HCT116 (cell line): ENCODE measurements around the gene UGT1A9. TPM values are rescaled to one million over a fixed set of nuclear protein-coding genes. Genes with fewer than 3 reads are reported as not detected.

ENCODE experiments used
- ATAC-seq: fragments of 200-7000 bp; cut with Tn5 transposase; 2 replicates; pipeline ENCODE4 v1.9.1; 2020; ENCODE audit warnings: mild to moderate bottlenecking, moderate library complexity
- BruUV-seq: library from RNA; stranded (reverse); fragments of 400-500 nt; replicated peaks from 2 replicates; lab custom pipeline; 2021; lab: Mats Ljungman, UMichigan
- CTCF ChIA-PET: fragments of 300-600 bp; sonication (Branson Sonifier 250); formaldehyde crosslinking; loops from one replicate; lab custom pipeline; 2021; ENCODE audit warnings: antibody characterized with exemption; lab: Charles Lee
- POLR2A ChIA-PET: fragments of 300-600, 350-600 bp; sonication (Branson Sonifier 250); formaldehyde crosslinking; loops from one replicate; lab custom pipeline; 2021; ENCODE audit warnings: antibody characterized with exemption; lab: Charles Lee
- RAD21 ChIA-PET, 2 experiments: fragments of 300-600 bp; sonication (Branson Sonifier 250); formaldehyde crosslinking; loops; one replicate each; lab custom pipeline; 2023; ENCODE audit warnings: low total read pairs in 2 of 2; ENCODE audit not compliant: uncharacterized antibody in 2 of 2, unreplicated experiment in 2 of 2, low non-redundant PET in 1 of 2; lab: Charles Lee
- DNase-seq: peaks from one replicate; pipeline ENCODE4 v3.0.0-alpha.2; 2010; ENCODE audit warnings: low read depth, low spot score
- H2AFZ ChIP-seq: fragments of 200-600 bp; shearing (Covaris generic), sonication (generic); 2 replicates; pipeline ENCODE4 v1.6.1; 2017; ENCODE audit warnings: low read depth, mixed run types, mixed read lengths, antibody characterized with exemption, low read length; ENCODE audit not compliant: poor library complexity, severe bottlenecking
- H3K27ac ChIP-seq: 2 replicates; pipeline ENCODE4 v1.5.1; 2012; ENCODE audit warnings: low read depth, low read length
- H3K27me3 ChIP-seq: fragments of 200-600 bp; sonication (generic); 2 replicates; pipeline ENCODE4 v1.6.1; 2016; ENCODE audit warnings: mixed run types, low read length, mixed read lengths; ENCODE audit not compliant: insufficient read depth
- H3K36me3 ChIP-seq, 2 experiments: fragments of 200-500 bp in 1 of 2; fragments of 200-600 bp in 1 of 2; sonication (Bioruptor generic) in 1 of 2; sonication (generic) in 1 of 2; 2 replicates each; pipeline versions ENCODE4 v1.5.1 to v1.6.1; 2014 to 2016; ENCODE audit warnings: low read length in 2 of 2, inconsistent platforms in 1 of 2, mixed read lengths in 1 of 2, mixed run types in 1 of 2; ENCODE audit not compliant: insufficient read depth in 2 of 2, control insufficient read depth in 1 of 2
- H3K4me1 ChIP-seq, 2 experiments: fragments of 200-600 bp in 1 of 2; sonication (generic) in 1 of 2; 2 replicates each; pipeline versions ENCODE4 v1.5.1 to v1.6.1; 2012 to 2017; ENCODE audit warnings: low read length in 2 of 2, inconsistent platforms in 1 of 2, mild to moderate bottlenecking in 1 of 2, mixed read lengths in 1 of 2, mixed run types in 1 of 2, moderate library complexity in 1 of 2; ENCODE audit not compliant: insufficient read depth in 2 of 2, control insufficient read depth in 1 of 2
- H3K4me2 ChIP-seq: fragments of 200-600 bp; sonication (generic); 2 replicates; pipeline ENCODE4 v1.6.1; 2017; ENCODE audit warnings: mixed run types, low read length, mixed read lengths
- H3K4me3 ChIP-seq, 2 experiments: fragments of 200-600 bp in 1 of 2; sonication (generic) in 1 of 2; replicated peaks in 1 of 2; 2 replicates each; pipeline ENCODE4 v1.5.1; 2011 to 2016; ENCODE audit warnings: low read length in 2 of 2, control low read depth in 1 of 2, low read depth in 1 of 2, mild to moderate bottlenecking in 1 of 2, mixed read lengths in 1 of 2, mixed run types in 1 of 2
- H3K79me2 ChIP-seq: fragments of 200-600 bp; sonication (generic); 2 replicates; pipeline ENCODE4 v1.6.1; 2017; ENCODE audit warnings: mild to moderate bottlenecking, mixed run types, low read length, moderate library complexity, mixed read lengths; ENCODE audit not compliant: insufficient read depth
- H3K9ac ChIP-seq: fragments of 200-600 bp; sonication (generic); 2 replicates; pipeline ENCODE4 v1.6.1; 2016; ENCODE audit warnings: low read length, mixed read lengths
- H3K9me2 ChIP-seq: fragments of 200-600 bp; sonication (generic), shearing (Covaris generic); 2 replicates; pipeline ENCODE4 v1.6.1; 2017; ENCODE audit warnings: mixed run types, mild to moderate bottlenecking, moderate library complexity; ENCODE audit not compliant: insufficient read depth
- H3K9me3 ChIP-seq, 2 experiments: fragments of 200-500 bp in 1 of 2; fragments of 200-600 bp in 1 of 2; sonication (Bioruptor generic) in 1 of 2; sonication (generic) in 1 of 2; 2 replicates each; pipeline ENCODE4 v1.6.1; 2014 to 2017; ENCODE audit warnings: low read length in 2 of 2, mixed read lengths in 2 of 2, inconsistent platforms in 1 of 2, low read depth in 1 of 2, mild to moderate bottlenecking in 1 of 2, mixed run types in 1 of 2, moderate library complexity in 1 of 2; ENCODE audit not compliant: control insufficient read depth in 1 of 2, insufficient read depth in 1 of 2
- H4K20me1 ChIP-seq: fragments of 200-600 bp; sonication (generic), shearing (Covaris generic); 2 replicates; pipeline ENCODE4 v1.6.1; 2017; ENCODE audit warnings: mixed run types, mild to moderate bottlenecking, moderate library complexity; ENCODE audit not compliant: insufficient read depth
- CBX3 ChIP-seq: IDR thresholded peaks from 2 replicates; pipeline ENCODE4 v1.6.1; 2012; ENCODE audit warnings: low read depth
- CEBPB ChIP-seq: IDR thresholded peaks from 2 replicates; pipeline ENCODE4 v1.6.1; 2012; ENCODE audit warnings: low read depth
- ELF1 ChIP-seq: IDR thresholded peaks from 2 replicates; pipeline ENCODE4 v1.6.1; 2012; ENCODE audit warnings: low read depth, borderline replicate concordance
- EZH2phosphoT487 ChIP-seq: fragments of 200-600 bp; IDR thresholded peaks from 2 replicates; pipeline ENCODE4 v1.6.1; 2018; ENCODE audit warnings: antibody characterized with exemption, borderline replicate concordance
- FOSL1 ChIP-seq: IDR thresholded peaks from 2 replicates; pipeline ENCODE4 v1.6.1; 2012; ENCODE audit warnings: low read depth
- JUND ChIP-seq: IDR thresholded peaks from 2 replicates; pipeline ENCODE4 v1.6.1; 2012
- POLR2A ChIP-seq: IDR thresholded peaks from 2 replicates; pipeline ENCODE4 v1.7.0; 2011; ENCODE audit warnings: borderline replicate concordance; ENCODE audit not compliant: insufficient read depth, insufficient read length; ENCODE audit errors: extremely low read depth
- RAD21 ChIP-seq: IDR thresholded peaks from 2 replicates; pipeline ENCODE4 v1.6.1; 2012; ENCODE audit warnings: low read depth, mild to moderate bottlenecking
- SIN3A ChIP-seq: IDR thresholded peaks from 2 replicates; pipeline ENCODE4 v1.6.1; 2012; ENCODE audit warnings: low read depth
- SP1 ChIP-seq: IDR thresholded peaks from 2 replicates; pipeline ENCODE4 v1.6.1; 2012; ENCODE audit warnings: low read depth
- SRF ChIP-seq: IDR thresholded peaks from 2 replicates; pipeline ENCODE4 v1.6.1; 2012; ENCODE audit warnings: low read depth
- TCF7L2 ChIP-seq: IDR thresholded peaks from 2 replicates; pipeline ENCODE4 v1.7.0; 2011; ENCODE audit warnings: borderline replicate concordance, inconsistent platforms; ENCODE audit not compliant: insufficient read depth, insufficient read length; ENCODE audit errors: extremely low read depth
- YY1 ChIP-seq: IDR thresholded peaks from 2 replicates; pipeline ENCODE4 v1.6.1; 2011; ENCODE audit warnings: low read length, low read depth, moderate library complexity, mild to moderate bottlenecking; ENCODE audit not compliant: insufficient replicate concordance; ENCODE audit errors: extremely low read depth
- ZNF274 ChIP-seq: fragments of 200-500 bp; sonication (Bioruptor generic); IDR thresholded peaks from 2 replicates; pipeline ENCODE4 v1.6.1; 2014; ENCODE audit warnings: mild to moderate bottlenecking, low read depth, low read length, inconsistent platforms
- intact Hi-C: fragments of 100-400 bp; cut with micrococcal nuclease; formaldehyde crosslinking; loops from 2 replicates; pipeline ENCODE4 v1.10.0; 2022
- total RNA-seq: library from RNA; stranded (reverse); gene quantifications from one replicate; pipeline ENCODE4 v1.2.1, GENCODE V29; 2021; ENCODE audit not compliant: unreplicated experiment
- TF ChIP-seq, protein P1 (sequence below): IDR thresholded peaks from 2 replicates; pipeline ENCODE4 v1.6.1; 2012; ENCODE audit warnings: low read depth
- TF ChIP-seq, protein P2 (sequence below): IDR thresholded peaks from 2 replicates; pipeline ENCODE4 v1.6.1; 2012
- TF ChIP-seq, protein P3 (sequence below), 3 experiments: fragments of 200-600 bp in 1 of 3; sonication (generic) in 1 of 3; IDR thresholded peaks in 2 of 3; conservative IDR thresholded peaks in 1 of 3; 2 replicates each; pipeline ENCODE4 v1.5.1; 2012 to 2017; ENCODE audit warnings: low read depth in 2 of 3, low read length in 2 of 3, antibody characterized with exemption in 1 of 3, borderline replicate concordance in 1 of 3, control low read depth in 1 of 3, mild to moderate bottlenecking in 1 of 3, mixed read lengths in 1 of 3, mixed run types in 1 of 3, moderate library complexity in 1 of 3; ENCODE audit not compliant: insufficient read depth in 1 of 3
- TF ChIP-seq, protein P4 (sequence below): IDR thresholded peaks from 2 replicates; pipeline ENCODE4 v1.6.1; 2011; ENCODE audit warnings: mild to moderate bottlenecking, low read length, moderate library complexity; ENCODE audit not compliant: insufficient replicate concordance; ENCODE audit errors: extremely low read depth
- TF ChIP-seq, protein P5 (sequence below): IDR thresholded peaks from 2 replicates; pipeline ENCODE4 v1.6.1; 2012

The UGT1A9 gene
- total RNA-seq, 1 experiment from 2014 or later: not detected

DNA sequence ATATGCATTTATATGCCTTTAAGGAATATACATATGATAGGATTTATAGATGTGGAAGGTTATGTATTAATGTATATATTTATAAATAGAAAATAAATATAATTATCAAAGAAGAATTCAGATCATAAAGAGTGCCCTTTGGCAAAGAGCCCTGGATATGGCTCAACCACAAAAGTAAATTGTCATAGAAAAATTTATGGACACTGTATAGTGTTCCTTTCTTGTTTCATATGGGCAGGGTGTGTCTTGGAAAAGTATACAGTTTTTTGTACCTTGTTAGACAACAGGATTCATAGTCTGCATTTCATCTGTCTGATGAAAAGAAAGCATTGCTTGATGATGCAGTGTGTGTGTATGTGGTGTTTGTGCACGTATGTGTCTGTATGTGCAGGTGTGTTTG is 12.9 kb downstream of the UGT1A9 start:
- intact Hi-C loops: no loop called here
- Histone ChIP-seq H3K4me3 (no peak overlapping the region), H3K4me1 (no peaks in the 10 kb centered on the region), H4K20me1 (no peaks in the 10 kb centered on the region), H3K79me2 (no peaks in the 10 kb centered on the region), H3K4me2 (no peak overlapping the region), H3K9ac (no peak overlapping the region), H3K27ac (no peak overlapping the region), H3K27me3 (peaks cover 5% of the 10 kb centered on the region; the same call in 1 of the 2 replicates)
- BruUV-seq: no TSS peak
- RAD21 ChIA-PET: no interaction called here
- TF ChIP-seq SIN3A: no peak
- no peak for TF ChIP-seq POLR2A
- no peak for TF ChIP-seq ELF1
- no peak for TF ChIP-seq EZH2phosphoT487
- TF ChIP-seq YY1: no peak
- no peak for TF ChIP-seq CEBPB
- TF ChIP-seq, protein P1, sequence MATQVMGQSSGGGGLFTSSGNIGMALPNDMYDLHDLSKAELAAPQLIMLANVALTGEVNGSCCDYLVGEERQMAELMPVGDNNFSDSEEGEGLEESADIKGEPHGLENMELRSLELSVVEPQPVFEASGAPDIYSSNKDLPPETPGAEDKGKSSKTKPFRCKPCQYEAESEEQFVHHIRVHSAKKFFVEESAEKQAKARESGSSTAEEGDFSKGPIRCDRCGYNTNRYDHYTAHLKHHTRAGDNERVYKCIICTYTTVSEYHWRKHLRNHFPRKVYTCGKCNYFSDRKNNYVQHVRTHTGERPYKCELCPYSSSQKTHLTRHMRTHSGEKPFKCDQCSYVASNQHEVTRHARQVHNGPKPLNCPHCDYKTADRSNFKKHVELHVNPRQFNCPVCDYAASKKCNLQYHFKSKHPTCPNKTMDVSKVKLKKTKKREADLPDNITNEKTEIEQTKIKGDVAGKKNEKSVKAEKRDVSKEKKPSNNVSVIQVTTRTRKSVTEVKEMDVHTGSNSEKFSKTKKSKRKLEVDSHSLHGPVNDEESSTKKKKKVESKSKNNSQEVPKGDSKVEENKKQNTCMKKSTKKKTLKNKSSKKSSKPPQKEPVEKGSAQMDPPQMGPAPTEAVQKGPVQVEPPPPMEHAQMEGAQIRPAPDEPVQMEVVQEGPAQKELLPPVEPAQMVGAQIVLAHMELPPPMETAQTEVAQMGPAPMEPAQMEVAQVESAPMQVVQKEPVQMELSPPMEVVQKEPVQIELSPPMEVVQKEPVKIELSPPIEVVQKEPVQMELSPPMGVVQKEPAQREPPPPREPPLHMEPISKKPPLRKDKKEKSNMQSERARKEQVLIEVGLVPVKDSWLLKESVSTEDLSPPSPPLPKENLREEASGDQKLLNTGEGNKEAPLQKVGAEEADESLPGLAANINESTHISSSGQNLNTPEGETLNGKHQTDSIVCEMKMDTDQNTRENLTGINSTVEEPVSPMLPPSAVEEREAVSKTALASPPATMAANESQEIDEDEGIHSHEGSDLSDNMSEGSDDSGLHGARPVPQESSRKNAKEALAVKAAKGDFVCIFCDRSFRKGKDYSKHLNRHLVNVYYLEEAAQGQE: no peak
- TF ChIP-seq, protein P2, sequence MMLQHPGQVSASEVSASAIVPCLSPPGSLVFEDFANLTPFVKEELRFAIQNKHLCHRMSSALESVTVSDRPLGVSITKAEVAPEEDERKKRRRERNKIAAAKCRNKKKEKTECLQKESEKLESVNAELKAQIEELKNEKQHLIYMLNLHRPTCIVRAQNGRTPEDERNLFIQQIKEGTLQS: no peak
- TF ChIP-seq JUND: no peak
- TF ChIP-seq TCF7L2: no peak
- TF ChIP-seq SRF: no peak
- no peak for TF ChIP-seq FOSL1
- TF ChIP-seq CBX3: no peak
- TF ChIP-seq, protein P3, sequence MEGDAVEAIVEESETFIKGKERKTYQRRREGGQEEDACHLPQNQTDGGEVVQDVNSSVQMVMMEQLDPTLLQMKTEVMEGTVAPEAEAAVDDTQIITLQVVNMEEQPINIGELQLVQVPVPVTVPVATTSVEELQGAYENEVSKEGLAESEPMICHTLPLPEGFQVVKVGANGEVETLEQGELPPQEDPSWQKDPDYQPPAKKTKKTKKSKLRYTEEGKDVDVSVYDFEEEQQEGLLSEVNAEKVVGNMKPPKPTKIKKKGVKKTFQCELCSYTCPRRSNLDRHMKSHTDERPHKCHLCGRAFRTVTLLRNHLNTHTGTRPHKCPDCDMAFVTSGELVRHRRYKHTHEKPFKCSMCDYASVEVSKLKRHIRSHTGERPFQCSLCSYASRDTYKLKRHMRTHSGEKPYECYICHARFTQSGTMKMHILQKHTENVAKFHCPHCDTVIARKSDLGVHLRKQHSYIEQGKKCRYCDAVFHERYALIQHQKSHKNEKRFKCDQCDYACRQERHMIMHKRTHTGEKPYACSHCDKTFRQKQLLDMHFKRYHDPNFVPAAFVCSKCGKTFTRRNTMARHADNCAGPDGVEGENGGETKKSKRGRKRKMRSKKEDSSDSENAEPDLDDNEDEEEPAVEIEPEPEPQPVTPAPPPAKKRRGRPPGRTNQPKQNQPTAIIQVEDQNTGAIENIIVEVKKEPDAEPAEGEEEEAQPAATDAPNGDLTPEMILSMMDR (IDR thresholded peaks at IDR 0.05 in 2 of 3, conservative IDR thresholded peaks at IDR 0.05 in 1 of 3; ENCODE audit: borderline replicate concordance in 1 of 3, insufficient read depth in 1 of 3, low read depth in 2 of 3, low read length in 2 of 3): no peak
- no peak for TF ChIP-seq RAD21
- TF ChIP-seq SP1: no peak
- TF ChIP-seq, protein P4, sequence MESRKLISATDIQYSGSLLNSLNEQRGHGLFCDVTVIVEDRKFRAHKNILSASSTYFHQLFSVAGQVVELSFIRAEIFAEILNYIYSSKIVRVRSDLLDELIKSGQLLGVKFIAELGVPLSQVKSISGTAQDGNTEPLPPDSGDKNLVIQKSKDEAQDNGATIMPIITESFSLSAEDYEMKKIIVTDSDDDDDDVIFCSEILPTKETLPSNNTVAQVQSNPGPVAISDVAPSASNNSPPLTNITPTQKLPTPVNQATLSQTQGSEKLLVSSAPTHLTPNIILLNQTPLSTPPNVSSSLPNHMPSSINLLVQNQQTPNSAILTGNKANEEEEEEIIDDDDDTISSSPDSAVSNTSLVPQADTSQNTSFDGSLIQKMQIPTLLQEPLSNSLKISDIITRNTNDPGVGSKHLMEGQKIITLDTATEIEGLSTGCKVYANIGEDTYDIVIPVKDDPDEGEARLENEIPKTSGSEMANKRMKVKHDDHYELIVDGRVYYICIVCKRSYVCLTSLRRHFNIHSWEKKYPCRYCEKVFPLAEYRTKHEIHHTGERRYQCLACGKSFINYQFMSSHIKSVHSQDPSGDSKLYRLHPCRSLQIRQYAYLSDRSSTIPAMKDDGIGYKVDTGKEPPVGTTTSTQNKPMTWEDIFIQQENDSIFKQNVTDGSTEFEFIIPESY: no peak
- TF ChIP-seq, protein P5, sequence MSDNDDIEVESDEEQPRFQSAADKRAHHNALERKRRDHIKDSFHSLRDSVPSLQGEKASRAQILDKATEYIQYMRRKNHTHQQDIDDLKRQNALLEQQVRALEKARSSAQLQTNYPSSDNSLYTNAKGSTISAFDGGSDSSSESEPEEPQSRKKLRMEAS: no peak
- TF ChIP-seq ZNF274: no peak
- TF ChIP-seq, all 23 proteins: peak for 0
- Histone ChIP-seq H2AFZ (no peak overlapping the region), H3K9me2 (no peaks in the 10 kb centered on the region), H3K9me3 (no peaks in the 10 kb centered on the region), H3K36me3 (no peaks in the 10 kb centered on the region)
- ChIA-PET CTCF (no interaction called here), POLR2A (no interaction called here)
- DNase-seq: no peak
- no peak for ATAC-seq
